GM12878 (cell line): Measurements from ENCODE around the gene IFT122. TPM values are rescaled to one million over a fixed set of nuclear protein-coding genes. Genes with fewer than 3 reads are reported as not detected.
"Not testable (repeated sequence)": the region's sequence is repeated elsewhere in the genome, so short reads cannot be mapped to it uniquely, and the experiment has no call there.

Experiments
- ATAC-seq: fragments of 200-7000 bp; cut with Tn5 transposase; 3 replicates; pipeline ENCODE4 v1.9.1; 2020; ENCODE audit warnings: mild to moderate bottlenecking, moderate library complexity
- BruUV-seq: library from RNA; stranded (reverse); fragments of 400-500 nt; replicated peaks from 2 replicates; lab custom pipeline; 2021; lab: Mats Ljungman, UMichigan
- CTCF ChIA-PET: fragments of 300-600 bp; sonication (Branson Sonifier 250); formaldehyde crosslinking; extraction: SDS; loops from one replicate; lab custom pipeline; 2021; ENCODE audit warnings: inconsistent platforms; lab: Yijun Ruan, JAX
- POLR2A ChIA-PET: fragments of 350-600 bp; formaldehyde crosslinking; extraction: SDS; loops from one replicate; lab custom pipeline; 2021; ENCODE audit warnings: inconsistent platforms; lab: Charles Lee
- RAD21 ChIA-PET: fragments of 300-600 bp; sonication (Branson Sonifier 250); formaldehyde crosslinking; loops from one replicate; lab custom pipeline; 2023; ENCODE audit warnings: antibody characterized with exemption; ENCODE audit not compliant: unreplicated experiment; lab: Charles Lee
- SMC1A ChIA-PET: fragments of 300-600 bp; sonication (Branson Sonifier 250); formaldehyde crosslinking; loops from one replicate; lab custom pipeline; 2023; ENCODE audit not compliant: unreplicated experiment, uncharacterized antibody; lab: Charles Lee
- DNase-seq: peaks from one replicate; pipeline ENCODE4 v3.0.0-alpha.2; 2011; ENCODE audit warnings: low read depth, low spot score
- FAIRE-seq: peaks from 3 replicates; lab custom pipeline; 2011; peaks lifted over from hg19 to GRCh38; lab: Jason Lieb, UNC
- H2AFZ ChIP-seq: 2 replicates; pipeline ENCODE4 v1.6.0; 2011; ENCODE audit warnings: low read depth, low read length, control low read depth; ENCODE audit not compliant: control insufficient read depth
- H3K27ac ChIP-seq: 2 replicates; pipeline ENCODE4 v1.5.1; 2011; ENCODE audit warnings: control low read depth; ENCODE audit not compliant: control insufficient read depth, insufficient read depth
- H3K27me3 ChIP-seq, 2 experiments: replicated peaks in 1 of 2; 2 replicates each; pipeline versions ENCODE4 v1.6.0 to v1.6.1; 2011; ENCODE audit warnings: low read length in 1 of 2; ENCODE audit not compliant: control insufficient read depth in 2 of 2, insufficient read depth in 2 of 2
- H3K36me3 ChIP-seq, 2 experiments: 2 replicates each; pipeline ENCODE4 v1.5.1; 2011; ENCODE audit warnings: low read length in 1 of 2; ENCODE audit not compliant: control insufficient read depth in 2 of 2, insufficient read depth in 2 of 2
- H3K4me1 ChIP-seq: 2 replicates; pipeline ENCODE4 v1.6.1; 2011; ENCODE audit warnings: mild to moderate bottlenecking, low read length, moderate library complexity, mixed read lengths; ENCODE audit not compliant: control insufficient read depth, insufficient read depth
- H3K4me2 ChIP-seq: 2 replicates; pipeline ENCODE4 v1.6.0; 2011; ENCODE audit warnings: control low read depth; ENCODE audit not compliant: control insufficient read depth, insufficient read depth
- H3K4me3 ChIP-seq: fragments of 200-600 bp; sonication (generic); 2 replicates; pipeline ENCODE4 v1.5.1; 2016
- H3K79me2 ChIP-seq: 2 replicates; pipeline ENCODE4 v1.6.0; 2011; ENCODE audit warnings: low read length; ENCODE audit not compliant: control insufficient read depth, insufficient read depth
- H3K9ac ChIP-seq: 2 replicates; pipeline ENCODE4 v1.8.0; 2011; ENCODE audit warnings: low read length, control low read depth, mixed read lengths; ENCODE audit not compliant: control insufficient read depth, insufficient read depth
- H3K9me3 ChIP-seq: replicated peaks from 3 replicates; pipeline ENCODE4 v1.5.1; 2011; ENCODE audit warnings: mild to moderate bottlenecking, low read length; ENCODE audit not compliant: control insufficient read depth, insufficient read depth
- H4K20me1 ChIP-seq: 2 replicates; pipeline ENCODE4 v1.6.0; 2011; ENCODE audit not compliant: control insufficient read depth, insufficient read depth
- ASH2L ChIP-seq: fragments of 300-600, 200-600 bp; sonication (generic); IDR thresholded peaks from 2 replicates; pipeline ENCODE4 v1.6.1; 2017; ENCODE audit warnings: low read depth, mild to moderate bottlenecking, borderline replicate concordance
- ATF3 ChIP-seq: IDR thresholded peaks from 2 replicates; pipeline ENCODE4 v1.6.1; 2011; ENCODE audit warnings: low read depth, mild to moderate bottlenecking, low read length, moderate library complexity, borderline replicate concordance; ENCODE audit errors: extremely low read depth
- CBFB ChIP-seq: IDR thresholded peaks from 2 replicates; pipeline ENCODE4 v1.6.1; 2016; ENCODE audit warnings: antibody characterized with exemption, low read depth
- FOXM1 ChIP-seq: IDR thresholded peaks from 2 replicates; pipeline ENCODE4 v1.6.1; 2012; ENCODE audit warnings: low read depth, mild to moderate bottlenecking, inconsistent platforms, low read length, moderate library complexity
- NBN ChIP-seq: fragments of 450-650 bp; IDR thresholded peaks from 2 replicates; pipeline ENCODE4 v1.6.1; 2016
- PAX5 ChIP-seq: IDR thresholded peaks from 2 replicates; pipeline ENCODE4 v1.6.1; 2011; ENCODE audit warnings: low read depth, low read length, borderline replicate concordance
- RBBP5 ChIP-seq: fragments of 200-600 bp; sonication (generic); conservative IDR thresholded peaks from 2 replicates; pipeline ENCODE4 v1.6.1; 2016
- SMAD5 ChIP-seq: IDR thresholded peaks from 2 replicates; pipeline ENCODE4 v1.6.1; 2016; ENCODE audit warnings: antibody characterized with exemption, low read depth
- ZNF207 ChIP-seq: fragments of 450-650 bp; IDR thresholded peaks from 2 replicates; pipeline ENCODE4 v1.6.1; 2014; ENCODE audit warnings: antibody characterized with exemption, mild to moderate bottlenecking, borderline replicate concordance
- WGBS: methylation state at CpG from one replicate; pipeline ENCODE4 v1.1.6; 2016; ENCODE audit warnings: low lambda C conversion rate; ENCODE audit not compliant: insufficient replicate concordance, insufficient coverage; ENCODE audit errors: missing lambda C conversion rate; 5-methylcytosine and 5-hydroxymethylcytosine counted together
- in situ Hi-C: fragments of 300-500 bp; cut with MboI; formaldehyde crosslinking; loops from 9 replicates; pipeline ENCODE4 v1.14.3; 2018; ENCODE audit warnings: mixed read lengths
- intact Hi-C: fragments of 100-400 bp; cut with micrococcal nuclease; formaldehyde crosslinking; loops from one replicate; pipeline ENCODE4 v1.14.2; 2022; ENCODE audit not compliant: unreplicated experiment
- polyA plus RNA-seq, 11 experiments: library from polyadenylated mRNA; depleted of rRNA in 4 of 11; unstranded in 6 of 11; stranded (reverse) in 5 of 11; fragments of >200 nt; fragmentation: Nextera tagmentation in 4 of 11; fragmentation: Illumina TruSeq in 1 of 11; extraction: Ambion mirVana in 4 of 11; extraction: Trizol in 1 of 11; gene quantifications; 1 replicate in 1 of 11; 2 replicates in 10 of 11; pipeline versions ENCODE4 v1.2.1 to v1.2.3, GENCODE V29; 2011 to 2016; ENCODE audit warnings: inconsistent platforms in 2 of 11, missing spikeins in 2 of 11, low read depth in 1 of 11
- total RNA-seq, 4 experiments: library from RNA; depleted of rRNA in 3 of 4; stranded (reverse); fragments of >200 nt in 3 of 4; fragmentation: Illumina TruSeq in 1 of 4; extraction: Trizol in 1 of 4; gene quantifications; 2 replicates each; pipeline versions ENCODE4 v1.2.1 to v1.2.3, GENCODE V29; 2013 to 2021

IFT122 gene
- total and polyA plus RNA-seq, 10 of the 15 experiments (the other 5 are each of a cell fraction or from before 2014, with no cell fraction given): 1.8 to 19.2 (median 8.4) TPM

GRCh38 chr3:129476586-129476985 lies 36.6 kb downstream of the IFT122 start:
- BruUV-seq: no TSS peak
- Histone ChIP-seq H3K27ac (no peak overlapping the region), H3K4me2 (no peak overlapping the region), H3K36me3 (peaks cover 1 to 3% of the 10 kb centered on the region in 2 experiments; a peak in 2 of 4 replicates), H3K79me2 (no peaks in the 10 kb centered on the region), H3K27me3 (no peaks in the 10 kb centered on the region), H2AFZ (no peak overlapping the region)
- ChIA-PET RAD21 (no interaction called here), SMC1A (no interaction called here)
- WGBS: 90% methylated on average over 6 of the region's 6 CpGs
- TF ChIP-seq FOXM1 (no peak), ASH2L (no peak), PAX5 (no peak), SMAD5 (no peak), CBFB (no peak), NBN (no peak), RBBP5 (no peak), ATF3 (no peak), ZNF207 (no peak)
- TF ChIP-seq, all 136 proteins: peak for 0
- Histone ChIP-seq H3K9ac (no peak overlapping the region), H3K4me1 (no peaks in the 10 kb centered on the region), H3K4me3 (no peak overlapping the region), H3K9me3 (no peaks in the 10 kb centered on the region), H4K20me1 (no peaks in the 10 kb centered on the region)
- FAIRE-seq (no peak), ATAC-seq (no peak), DNase-seq (no peak)
- CTCF ChIA-PET: interaction anchor here (1.5 kb wide), 1 partner anchor 93 kb away, joined by 5 read pairs; no protein-coding TSS in a partner anchor
- in situ Hi-C loops (no loop called here), intact Hi-C loops (no loop called here)
- POLR2A ChIA-PET: interaction anchor here (0.6 kb wide), 1 partner anchor 182 kb away, joined by 7 read pairs; no protein-coding TSS in a partner anchor

- DNase-seq, intact Hi-C loops, H3K4me2 ChIP-seq, POLR2A ChIA-PET, H2AFZ ChIP-seq, FAIRE-seq, in situ Hi-C loops, H4K20me1 ChIP-seq, H3K27me3 ChIP-seq, H3K4me1 ChIP-seq, ATAC-seq, H3K27ac ChIP-seq, H3K79me2 ChIP-seq, H3K4me3 ChIP-seq, H3K36me3 ChIP-seq, H3K9ac ChIP-seq, H3K9me3 ChIP-seq, BruUV-seq: not testable (repeated sequence)
- 69% methylated on average over 7 of the region's 11 CpGs for WGBS
- ChIA-PET CTCF (interaction anchor here (0.6 to 2.3 kb wide), 5 partner anchors 9 to 342 kb away, joined by 3 to 11 read pairs (median 3); no protein-coding TSS in a partner anchor), RAD21 (interaction anchor here (1.2 kb wide), 1 partner anchor 9 kb away, joined by 5 read pairs; no protein-coding TSS in a partner anchor), SMC1A (interaction anchor here (0.6 to 1.3 kb wide), 3 partner anchors 9 to 146 kb away, joined by 3 to 4 read pairs (median 4); no protein-coding TSS in a partner anchor)
Observed at GRCh38 chr3:129481225-129481765, 41.3 kb downstream of the IFT122 start.
